HCT116 (cell line): ENCODE data around the gene HOXD9. TPM values are rescaled to one million over a fixed set of nuclear protein-coding genes. Genes with fewer than 3 reads are reported as not detected.

Experiments
- ATAC-seq: fragments of 200-7000 bp; cut with Tn5 transposase; 2 replicates; pipeline ENCODE4 v1.9.1; 2020; ENCODE audit warnings: mild to moderate bottlenecking, moderate library complexity
- BruUV-seq: library from RNA; stranded (reverse); fragments of 400-500 nt; replicated peaks from 2 replicates; lab custom pipeline; 2021; lab: Mats Ljungman, UMichigan
- CTCF ChIA-PET: fragments of 300-600 bp; sonication (Branson Sonifier 250); formaldehyde crosslinking; loops from one replicate; lab custom pipeline; 2021; ENCODE audit warnings: antibody characterized with exemption; lab: Charles Lee
- POLR2A ChIA-PET: fragments of 300-600, 350-600 bp; sonication (Branson Sonifier 250); formaldehyde crosslinking; loops from one replicate; lab custom pipeline; 2021; ENCODE audit warnings: antibody characterized with exemption; lab: Charles Lee
- RAD21 ChIA-PET, 2 experiments: fragments of 300-600 bp; sonication (Branson Sonifier 250); formaldehyde crosslinking; loops; one replicate each; lab custom pipeline; 2023; ENCODE audit warnings: low total read pairs in 2 of 2; ENCODE audit not compliant: uncharacterized antibody in 2 of 2, unreplicated experiment in 2 of 2, low non-redundant PET in 1 of 2; lab: Charles Lee
- DNase-seq: peaks from one replicate; pipeline ENCODE4 v3.0.0-alpha.2; 2010; ENCODE audit warnings: low read depth, low spot score
- H2AFZ ChIP-seq: fragments of 200-600 bp; shearing (Covaris generic), sonication (generic); 2 replicates; pipeline ENCODE4 v1.6.1; 2017; ENCODE audit warnings: low read depth, mixed run types, mixed read lengths, antibody characterized with exemption, low read length; ENCODE audit not compliant: poor library complexity, severe bottlenecking
- H3K27ac ChIP-seq: 2 replicates; pipeline ENCODE4 v1.5.1; 2012; ENCODE audit warnings: low read depth, low read length
- H3K27me3 ChIP-seq: fragments of 200-600 bp; sonication (generic); 2 replicates; pipeline ENCODE4 v1.6.1; 2016; ENCODE audit warnings: mixed run types, low read length, mixed read lengths; ENCODE audit not compliant: insufficient read depth
- H3K36me3 ChIP-seq, 2 experiments: fragments of 200-500 bp in 1 of 2; fragments of 200-600 bp in 1 of 2; sonication (Bioruptor generic) in 1 of 2; sonication (generic) in 1 of 2; 2 replicates each; pipeline versions ENCODE4 v1.5.1 to v1.6.1; 2014 to 2016; ENCODE audit warnings: low read length in 2 of 2, inconsistent platforms in 1 of 2, mixed read lengths in 1 of 2, mixed run types in 1 of 2; ENCODE audit not compliant: insufficient read depth in 2 of 2, control insufficient read depth in 1 of 2
- H3K4me1 ChIP-seq, 2 experiments: fragments of 200-600 bp in 1 of 2; sonication (generic) in 1 of 2; 2 replicates each; pipeline versions ENCODE4 v1.5.1 to v1.6.1; 2012 to 2017; ENCODE audit warnings: low read length in 2 of 2, inconsistent platforms in 1 of 2, mild to moderate bottlenecking in 1 of 2, mixed read lengths in 1 of 2, mixed run types in 1 of 2, moderate library complexity in 1 of 2; ENCODE audit not compliant: insufficient read depth in 2 of 2, control insufficient read depth in 1 of 2
- H3K4me2 ChIP-seq: fragments of 200-600 bp; sonication (generic); 2 replicates; pipeline ENCODE4 v1.6.1; 2017; ENCODE audit warnings: mixed run types, low read length, mixed read lengths
- H3K4me3 ChIP-seq, 2 experiments: fragments of 200-600 bp in 1 of 2; sonication (generic) in 1 of 2; replicated peaks in 1 of 2; 2 replicates each; pipeline ENCODE4 v1.5.1; 2011 to 2016; ENCODE audit warnings: low read length in 2 of 2, control low read depth in 1 of 2, low read depth in 1 of 2, mild to moderate bottlenecking in 1 of 2, mixed read lengths in 1 of 2, mixed run types in 1 of 2
- H3K79me2 ChIP-seq: fragments of 200-600 bp; sonication (generic); 2 replicates; pipeline ENCODE4 v1.6.1; 2017; ENCODE audit warnings: mild to moderate bottlenecking, mixed run types, low read length, moderate library complexity, mixed read lengths; ENCODE audit not compliant: insufficient read depth
- H3K9ac ChIP-seq: fragments of 200-600 bp; sonication (generic); 2 replicates; pipeline ENCODE4 v1.6.1; 2016; ENCODE audit warnings: low read length, mixed read lengths
- H3K9me2 ChIP-seq: fragments of 200-600 bp; sonication (generic), shearing (Covaris generic); 2 replicates; pipeline ENCODE4 v1.6.1; 2017; ENCODE audit warnings: mixed run types, mild to moderate bottlenecking, moderate library complexity; ENCODE audit not compliant: insufficient read depth
- H3K9me3 ChIP-seq, 2 experiments: fragments of 200-500 bp in 1 of 2; fragments of 200-600 bp in 1 of 2; sonication (Bioruptor generic) in 1 of 2; sonication (generic) in 1 of 2; 2 replicates each; pipeline ENCODE4 v1.6.1; 2014 to 2017; ENCODE audit warnings: low read length in 2 of 2, mixed read lengths in 2 of 2, inconsistent platforms in 1 of 2, low read depth in 1 of 2, mild to moderate bottlenecking in 1 of 2, mixed run types in 1 of 2, moderate library complexity in 1 of 2; ENCODE audit not compliant: control insufficient read depth in 1 of 2, insufficient read depth in 1 of 2
- H4K20me1 ChIP-seq: fragments of 200-600 bp; sonication (generic), shearing (Covaris generic); 2 replicates; pipeline ENCODE4 v1.6.1; 2017; ENCODE audit warnings: mixed run types, mild to moderate bottlenecking, moderate library complexity; ENCODE audit not compliant: insufficient read depth
- ELF1 ChIP-seq: IDR thresholded peaks from 2 replicates; pipeline ENCODE4 v1.6.1; 2012; ENCODE audit warnings: low read depth, borderline replicate concordance
- FOSL1 ChIP-seq: IDR thresholded peaks from 2 replicates; pipeline ENCODE4 v1.6.1; 2012; ENCODE audit warnings: low read depth
- JUND ChIP-seq: IDR thresholded peaks from 2 replicates; pipeline ENCODE4 v1.6.1; 2012
- MAX ChIP-seq: IDR thresholded peaks from 2 replicates; pipeline ENCODE4 v1.6.1; 2012
- POLR2A ChIP-seq: IDR thresholded peaks from 2 replicates; pipeline ENCODE4 v1.7.0; 2011; ENCODE audit warnings: borderline replicate concordance; ENCODE audit not compliant: insufficient read depth, insufficient read length; ENCODE audit errors: extremely low read depth
- POLR2AphosphoS5 ChIP-seq: IDR thresholded peaks from 2 replicates; pipeline ENCODE4 v1.6.1; 2011; ENCODE audit warnings: mild to moderate bottlenecking, low read depth, low read length, moderate library complexity
- SIN3A ChIP-seq: IDR thresholded peaks from 2 replicates; pipeline ENCODE4 v1.6.1; 2012; ENCODE audit warnings: low read depth
- SP1 ChIP-seq: IDR thresholded peaks from 2 replicates; pipeline ENCODE4 v1.6.1; 2012; ENCODE audit warnings: low read depth
- TCF7L2 ChIP-seq: IDR thresholded peaks from 2 replicates; pipeline ENCODE4 v1.7.0; 2011; ENCODE audit warnings: borderline replicate concordance, inconsistent platforms; ENCODE audit not compliant: insufficient read depth, insufficient read length; ENCODE audit errors: extremely low read depth
- ZBTB33 ChIP-seq: IDR thresholded peaks from 2 replicates; pipeline ENCODE4 v1.6.1; 2011; ENCODE audit warnings: mild to moderate bottlenecking, low read length, moderate library complexity; ENCODE audit not compliant: insufficient replicate concordance; ENCODE audit errors: extremely low read depth
- ZFX ChIP-seq: fragments of 450-650 bp; IDR thresholded peaks from 2 replicates; pipeline ENCODE4 v1.6.1; 2017
- intact Hi-C: fragments of 100-400 bp; cut with micrococcal nuclease; formaldehyde crosslinking; loops from 2 replicates; pipeline ENCODE4 v1.10.0; 2022
- total RNA-seq: library from RNA; stranded (reverse); gene quantifications from one replicate; pipeline ENCODE4 v1.2.1, GENCODE V29; 2021; ENCODE audit not compliant: unreplicated experiment
- TF ChIP-seq, protein P1 (sequence below), 3 experiments: fragments of 200-600 bp in 1 of 3; sonication (generic) in 1 of 3; IDR thresholded peaks in 2 of 3; conservative IDR thresholded peaks in 1 of 3; 2 replicates each; pipeline ENCODE4 v1.5.1; 2012 to 2017; ENCODE audit warnings: low read depth in 2 of 3, low read length in 2 of 3, antibody characterized with exemption in 1 of 3, borderline replicate concordance in 1 of 3, control low read depth in 1 of 3, mild to moderate bottlenecking in 1 of 3, mixed read lengths in 1 of 3, mixed run types in 1 of 3, moderate library complexity in 1 of 3; ENCODE audit not compliant: insufficient read depth in 1 of 3

The HOXD9 gene
- total RNA-seq, 1 experiment from 2014 or later: not detected

DNA sequence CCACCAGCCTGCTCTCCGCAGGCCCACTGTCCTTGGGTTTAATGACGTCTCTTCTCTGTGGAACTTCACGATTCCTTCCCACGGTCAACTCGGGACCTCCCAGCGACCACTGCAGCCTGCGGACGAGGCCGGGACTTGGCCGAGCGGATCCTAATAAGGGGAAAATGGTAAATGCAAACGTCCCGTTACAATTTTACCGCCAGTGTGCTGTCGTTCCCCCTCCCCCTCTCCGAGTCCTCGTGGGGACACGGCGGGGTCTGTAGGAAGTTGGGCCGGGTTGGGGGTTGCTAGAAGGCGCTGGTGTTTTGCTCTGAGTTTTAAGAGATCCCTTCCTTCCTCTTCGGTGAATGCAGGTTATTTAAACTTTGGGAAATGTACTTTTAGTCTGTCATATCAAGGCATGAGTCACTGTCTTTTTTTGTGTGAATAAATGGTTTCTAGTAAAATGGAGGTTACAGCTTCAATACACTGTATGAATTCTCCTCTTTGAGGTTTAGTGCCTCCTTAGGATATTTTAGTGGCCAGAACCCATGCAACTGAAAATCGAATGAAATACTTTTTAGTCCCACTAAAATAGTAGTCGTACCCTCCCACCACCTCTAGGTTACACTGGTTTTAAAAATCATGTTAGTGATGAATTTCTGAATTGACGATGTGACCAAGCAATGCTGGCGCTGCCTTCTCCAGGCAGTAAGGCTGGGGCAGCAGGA is 13.2 kb upstream of the HOXD9 start (continued):
- TF ChIP-seq, protein P1, sequence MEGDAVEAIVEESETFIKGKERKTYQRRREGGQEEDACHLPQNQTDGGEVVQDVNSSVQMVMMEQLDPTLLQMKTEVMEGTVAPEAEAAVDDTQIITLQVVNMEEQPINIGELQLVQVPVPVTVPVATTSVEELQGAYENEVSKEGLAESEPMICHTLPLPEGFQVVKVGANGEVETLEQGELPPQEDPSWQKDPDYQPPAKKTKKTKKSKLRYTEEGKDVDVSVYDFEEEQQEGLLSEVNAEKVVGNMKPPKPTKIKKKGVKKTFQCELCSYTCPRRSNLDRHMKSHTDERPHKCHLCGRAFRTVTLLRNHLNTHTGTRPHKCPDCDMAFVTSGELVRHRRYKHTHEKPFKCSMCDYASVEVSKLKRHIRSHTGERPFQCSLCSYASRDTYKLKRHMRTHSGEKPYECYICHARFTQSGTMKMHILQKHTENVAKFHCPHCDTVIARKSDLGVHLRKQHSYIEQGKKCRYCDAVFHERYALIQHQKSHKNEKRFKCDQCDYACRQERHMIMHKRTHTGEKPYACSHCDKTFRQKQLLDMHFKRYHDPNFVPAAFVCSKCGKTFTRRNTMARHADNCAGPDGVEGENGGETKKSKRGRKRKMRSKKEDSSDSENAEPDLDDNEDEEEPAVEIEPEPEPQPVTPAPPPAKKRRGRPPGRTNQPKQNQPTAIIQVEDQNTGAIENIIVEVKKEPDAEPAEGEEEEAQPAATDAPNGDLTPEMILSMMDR (IDR thresholded peaks at IDR 0.05 in 2 of 3, conservative IDR thresholded peaks at IDR 0.05 in 1 of 3; ENCODE audit: borderline replicate concordance in 1 of 3, insufficient read depth in 1 of 3, low read depth in 2 of 3, low read length in 2 of 3): no peak
- TF ChIP-seq SP1 (no peak), SIN3A (no peak)

GRCh38 chr2:176109946-176110345 is 12.6 kb upstream of the HOXD9 start:
- DNase-seq: no peak
- Histone ChIP-seq H3K27ac (no peak overlapping the region), H3K4me3 (no peak overlapping the region), H3K27me3 (no peaks in the 10 kb centered on the region), H3K9me2 (no peaks in the 10 kb centered on the region), H3K4me1 (peaks cover 0 to 18% of the 10 kb centered on the region in 2 experiments; a peak in 1 of 4 replicates), H3K9ac (no peak overlapping the region), H3K79me2 (no peaks in the 10 kb centered on the region), H3K36me3 (no peaks in the 10 kb centered on the region), H3K4me2 (no peak overlapping the region), H4K20me1 (no peaks in the 10 kb centered on the region), H3K9me3 (no peaks in the 10 kb centered on the region), H2AFZ (no peak overlapping the region)
- ChIA-PET CTCF (interaction anchor here (0.7 to 2.2 kb wide), 6 partner anchors 11 to 782 kb away, joined by 3 to 11 read pairs (median 7); no protein-coding TSS in a partner anchor), RAD21 (no interaction called here), POLR2A (no interaction called here)
- intact Hi-C loops: no loop called here
- BruUV-seq: no TSS peak
- ATAC-seq: no peak
- TF ChIP-seq ZFX (no peak), ZBTB33 (no peak), TCF7L2 (no peak), MAX (no peak), POLR2A (no peak), ELF1 (no peak), SIN3A (no peak), SP1 (no peak), POLR2AphosphoS5 (no peak), FOSL1 (no peak), JUND (no peak)
